T-cell (primary cell): ENCODE data around the gene LRIT1. TPM values are rescaled to one million over a fixed set of nuclear protein-coding genes. Genes with fewer than 3 reads are reported as not detected.

Source experiments
- ATAC-seq, 4 experiments: fragments of 200-7000 bp in 3 of 4; fragments of 150-1000 bp in 1 of 4; cut with Tn5 transposase; replicated peaks in 1 of 4; 1 replicate in 3 of 4; 2 replicates in 1 of 4; pipeline ENCODE4 v1.10.0; 2021; ENCODE audit warnings: moderate library complexity in 3 of 4, mild to moderate bottlenecking in 2 of 4, moderate number of reproducible peaks in 1 of 4
- CTCF ChIA-PET, 2 donors: fragments of 300-600 bp; sonication (Branson Sonifier 250); formaldehyde crosslinking; loops; one replicate each; lab custom pipeline; 2022; ENCODE audit warnings: antibody characterized with exemption in 2 of 2; lab: Charles Lee
- POLR2A ChIA-PET, 2 donors: fragments of 300-600 bp; sonication (Branson Sonifier 250); formaldehyde crosslinking; loops; one replicate each; lab custom pipeline; 2022; ENCODE audit warnings: antibody characterized with exemption in 2 of 2; lab: Charles Lee
- DNase-seq, 35 experiments: peaks; one replicate each; pipeline versions ENCODE4 v3.0.0 to v3.0.0-alpha.2; 2013 to 2023
- H3K27ac ChIP-seq: one replicate; pipeline ENCODE4 v1.5.1; 2013; ENCODE audit warnings: low read length
- H3K27me3 ChIP-seq, 2 experiments: replicated peaks in 1 of 2; 1 replicate in 1 of 2; 2 replicates in 1 of 2; pipeline versions ENCODE4 v1.6.1 to v1.7.0; 2013; ENCODE audit warnings: low read length in 1 of 2, mixed read lengths in 1 of 2; ENCODE audit not compliant: control insufficient read depth in 2 of 2, insufficient read depth in 2 of 2; ENCODE audit errors: extremely low read depth in 1 of 2
- H3K36me3 ChIP-seq, 2 donors: 1 replicate in 1 of 2; 2 replicates in 1 of 2; pipeline versions ENCODE4 v1.6.1 to v1.7.0; 2013; ENCODE audit warnings: low read length in 1 of 2; ENCODE audit not compliant: control insufficient read depth in 2 of 2, insufficient read depth in 1 of 2; ENCODE audit errors: extremely low read depth in 1 of 2
- H3K4me1 ChIP-seq, 2 experiments: 1 replicate in 1 of 2; 2 replicates in 1 of 2; pipeline versions ENCODE4 v1.6.1 to v1.7.0; 2013; ENCODE audit warnings: low read length in 2 of 2, mixed read lengths in 1 of 2; ENCODE audit not compliant: insufficient read depth in 2 of 2, control insufficient read depth in 1 of 2; ENCODE audit errors: extremely low read depth in 1 of 2
- H3K4me3 ChIP-seq, 2 donors: 1 replicate in 1 of 2; 2 replicates in 1 of 2; pipeline versions ENCODE4 v1.5.1 to v1.7.0; 2013; ENCODE audit warnings: mild to moderate bottlenecking in 2 of 2, low read length in 1 of 2, moderate library complexity in 1 of 2; ENCODE audit not compliant: control insufficient read depth in 1 of 2; ENCODE audit errors: extremely low read depth in 1 of 2
- H3K9me3 ChIP-seq: 2 replicates; pipeline ENCODE4 v1.7.0; 2013
- H3K27ac Mint-ChIP-seq, 2 donors: one replicate each; pipeline ENCODE4 v1.8.0; 2020 to 2021; ENCODE audit warnings: mild to moderate bottlenecking in 2 of 2, mixed read lengths in 2 of 2
- H3K27me3 Mint-ChIP-seq, 2 donors: one replicate each; pipeline ENCODE4 v1.8.0; 2021 to 2022; ENCODE audit warnings: mixed read lengths in 2 of 2
- H3K36me3 Mint-ChIP-seq: one replicate; pipeline ENCODE4 v1.8.0; 2021; ENCODE audit warnings: mixed read lengths
- H3K4me1 Mint-ChIP-seq, 3 donors: one replicate each; pipeline ENCODE4 v1.8.0; 2020 to 2022; ENCODE audit warnings: mixed read lengths in 3 of 3, mild to moderate bottlenecking in 1 of 3
- H3K4me3 Mint-ChIP-seq, 3 donors: one replicate each; pipeline ENCODE4 v1.8.0; 2020 to 2022; ENCODE audit warnings: mild to moderate bottlenecking in 3 of 3, mixed read lengths in 3 of 3, moderate library complexity in 3 of 3
- H3K9me3 Mint-ChIP-seq, 3 donors: one replicate each; pipeline ENCODE4 v1.8.0; 2020 to 2022; ENCODE audit warnings: mixed read lengths in 3 of 3
- WGBS: methylation state at CpG from one replicate; pipeline ENCODE4 v1.1.5; 2013; ENCODE audit warnings: missing lambda C conversion rate; ENCODE audit not compliant: insufficient coverage; 5-methylcytosine and 5-hydroxymethylcytosine counted together
- total RNA-seq, 35 experiments: library from RNA in 6 of 35; stranded (reverse) in 6 of 35; fragments of 120-200 nt in 1 of 35; gene quantifications; one replicate each; pipeline versions ENCODE4 v1.2.1 to v1.2.4 and lab custom pipeline; 2013 to 2026

Gene LRIT1
- total RNA-seq, 5 donors from 2014 or later (not counting 1 experiment from before 2014, with no cell fraction given): not detected

- no peak overlapping the region for H3K4me3 ChIP-seq
- no peaks in the 10 kb centered on the region for H3K9me3 ChIP-seq
- H3K27me3 Mint-ChIP-seq: peaks cover 6 to 26% of the 10 kb centered on the region in 2 donors
- no peaks in the 10 kb centered on the region for H3K4me1 ChIP-seq
- no peak overlapping the region for H3K27ac Mint-ChIP-seq
- ChIA-PET POLR2A (no interaction called here), CTCF (interaction anchor here (2.1 to 4.8 kb wide), 3 partner anchors 13 to 56 kb away, joined by 11 to 51 read pairs (median 30); no protein-coding TSS in a partner anchor)
- H3K9me3 Mint-ChIP-seq: no peaks in the 10 kb centered on the region
- DNase-seq (peak in 1 of 35 experiments; percentile 13), ATAC-seq (no peak)
- no peak overlapping the region for H3K4me3 Mint-ChIP-seq
- H3K36me3 Mint-ChIP-seq: no peaks in the 10 kb centered on the region
- no peak overlapping the region for H3K27ac ChIP-seq
- no peaks in the 10 kb centered on the region for H3K36me3 ChIP-seq
- no peaks in the 10 kb centered on the region for H3K4me1 Mint-ChIP-seq
- WGBS: 100% methylated on average over 1 of the region's 4 CpGs
- H3K27me3 ChIP-seq: peaks cover 0 to 24% of the 10 kb centered on the region in 2 experiments
Observed at GRCh38 chr10:84204122-84204521, 37.2 kb downstream of the LRIT1 start.

- ChIA-PET POLR2A (no interaction called here), CTCF (interaction anchor here in 1 of 2 donors (1.6 kb wide), 1 partner anchor 54 kb away, joined by 7 read pairs; no protein-coding TSS in a partner anchor)
- Mint-ChIP-seq H3K4me3 (no peak overlapping the region), H3K27me3 (peaks cover 10 to 20% of the 10 kb centered on the region in 2 donors), H3K9me3 (no peaks in the 10 kb centered on the region), H3K27ac (no peak overlapping the region), H3K36me3 (no peaks in the 10 kb centered on the region), H3K4me1 (no peaks in the 10 kb centered on the region)
- Histone ChIP-seq H3K36me3 (no peaks in the 10 kb centered on the region), H3K9me3 (no peaks in the 10 kb centered on the region), H3K4me1 (no peaks in the 10 kb centered on the region), H3K27ac (no peak overlapping the region), H3K4me3 (no peak overlapping the region), H3K27me3 (peaks cover 0 to 24% of the 10 kb centered on the region in 2 experiments)
- ATAC-seq (no peak), DNase-seq (no peak)
- WGBS: 71% methylated on average over 3 of the region's 5 CpGs
Observed at GRCh38 chr10:84202349-84202748, 39.0 kb downstream of the LRIT1 start.

- no peaks in the 10 kb centered on the region for H3K36me3 Mint-ChIP-seq
- H3K4me3 Mint-ChIP-seq: no peak overlapping the region
- ATAC-seq (no peak), DNase-seq (no peak)
- Histone ChIP-seq H3K27ac (no peak overlapping the region), H3K4me1 (no peaks in the 10 kb centered on the region), H3K27me3 (peaks cover 0 to 29% of the 10 kb centered on the region in 2 experiments), H3K4me3 (no peak overlapping the region), H3K9me3 (no peaks in the 10 kb centered on the region), H3K36me3 (no peaks in the 10 kb centered on the region)
- WGBS: 94% methylated on average over 3 of the region's 11 CpGs
- ChIA-PET POLR2A (no interaction called here), CTCF (no interaction called here)
- no peak overlapping the region for H3K27ac Mint-ChIP-seq
- no peaks in the 10 kb centered on the region for H3K9me3 Mint-ChIP-seq
- H3K4me1 Mint-ChIP-seq: no peaks in the 10 kb centered on the region
- H3K27me3 Mint-ChIP-seq: peaks cover 10 to 21% of the 10 kb centered on the region in 2 donors
Observed at GRCh38 chr10:84201682-84202081, 39.7 kb downstream of the LRIT1 start.

GRCh38 chr10:84201244-84201606 is 40.1 kb downstream of the LRIT1 start:
- Histone ChIP-seq H3K36me3 (no peaks in the 10 kb centered on the region), H3K4me1 (no peaks in the 10 kb centered on the region), H3K27ac (no peak overlapping the region), H3K27me3 (peaks cover 0 to 31% of the 10 kb centered on the region in 2 experiments), H3K9me3 (no peaks in the 10 kb centered on the region), H3K4me3 (no peak overlapping the region)
- ChIA-PET CTCF (no interaction called here), POLR2A (no interaction called here)
- WGBS: 50% methylated on average over 2 of the region's 6 CpGs
- Mint-ChIP-seq H3K4me3 (no peak overlapping the region), H3K27me3 (peaks cover 15 to 20% of the 10 kb centered on the region in 2 donors), H3K36me3 (no peaks in the 10 kb centered on the region), H3K9me3 (no peaks in the 10 kb centered on the region), H3K4me1 (no peaks in the 10 kb centered on the region), H3K27ac (no peak overlapping the region)
- ATAC-seq (no peak), DNase-seq (no peak)

GRCh38 chr10:84200537-84201243 is 40.7 kb downstream of the LRIT1 start:
- Histone ChIP-seq H3K4me3 (no peak overlapping the region), H3K4me1 (no peaks in the 10 kb centered on the region), H3K36me3 (no peaks in the 10 kb centered on the region), H3K9me3 (no peaks in the 10 kb centered on the region), H3K27ac (no peak overlapping the region), H3K27me3 (peaks cover 4 to 33% of the 10 kb centered on the region in 2 experiments)
- DNase-seq: no peak
- Mint-ChIP-seq H3K4me1 (peaks cover 0 to 1% (median under 1%) of the 10 kb centered on the region in 3 donors), H3K36me3 (no peaks in the 10 kb centered on the region), H3K9me3 (no peaks in the 10 kb centered on the region), H3K4me3 (no peak overlapping the region), H3K27ac (no peak overlapping the region), H3K27me3 (peaks cover 19 to 26% of the 10 kb centered on the region in 2 donors)
- no peak for ATAC-seq
- ChIA-PET POLR2A (no interaction called here), CTCF (interaction anchor here in 1 of 2 donors (0.6 kb wide), 1 partner anchor 26 kb away, joined by 5 read pairs; no protein-coding TSS in a partner anchor)
- WGBS: 77% methylated on average over 6 of the region's 11 CpGs

GRCh38 chr10:84198206-84198915 is 43.0 kb downstream of the LRIT1 start:
- CTCF ChIA-PET: interaction anchor here (0.7 to 0.9 kb wide), 2 partner anchors 50 kb away, joined by 3 to 4 read pairs; no protein-coding TSS in a partner anchor
- 78% methylated on average over 5 of the region's 7 CpGs for WGBS

More at GRCh38 chr10:84198206-84198915, 43.0 kb downstream of the LRIT1 start:
- ATAC-seq (no peak), DNase-seq (no peak)
- H3K4me3 Mint-ChIP-seq: no peak overlapping the region
- H3K4me3 ChIP-seq: no peak overlapping the region
- H3K27ac Mint-ChIP-seq: no peak overlapping the region
- no peaks in the 10 kb centered on the region for H3K36me3 ChIP-seq
- H3K4me1 ChIP-seq: peaks cover 0 to 19% of the 10 kb centered on the region in 2 experiments
- H3K9me3 Mint-ChIP-seq: no peaks in the 10 kb centered on the region
- H3K27ac ChIP-seq: no peak overlapping the region
- H3K4me1 Mint-ChIP-seq: peaks cover 0 to 10% (median 10%) of the 10 kb centered on the region in 3 donors
- H3K36me3 Mint-ChIP-seq: no peaks in the 10 kb centered on the region
- H3K27me3 Mint-ChIP-seq: peaks cover 22 to 38% of the 10 kb centered on the region in 2 donors
- POLR2A ChIA-PET: no interaction called here
- H3K9me3 ChIP-seq: no peaks in the 10 kb centered on the region
- peaks cover 4 to 45% of the 10 kb centered on the region in 2 experiments for H3K27me3 ChIP-seq
